GM19025 (cell line): ENCODE data around the gene RCVRN.

ENCODE experiments used
- ATAC-seq: cut with Tn5 transposase; IDR thresholded peaks from one replicate; pipeline ENCODE4 v1.9.1; 2021; ENCODE audit warnings: mild to moderate bottlenecking, low read depth, moderate library complexity; ENCODE audit not compliant: unreplicated experiment

The RCVRN gene

GRCh38 chr17:9859781-9860180 lies 45.3 kb downstream of the RCVRN start:
- no peak for ATAC-seq

GRCh38 chr17:9855036-9855435 lies 50.0 kb downstream of the RCVRN start:
- no peak for ATAC-seq

DNA sequence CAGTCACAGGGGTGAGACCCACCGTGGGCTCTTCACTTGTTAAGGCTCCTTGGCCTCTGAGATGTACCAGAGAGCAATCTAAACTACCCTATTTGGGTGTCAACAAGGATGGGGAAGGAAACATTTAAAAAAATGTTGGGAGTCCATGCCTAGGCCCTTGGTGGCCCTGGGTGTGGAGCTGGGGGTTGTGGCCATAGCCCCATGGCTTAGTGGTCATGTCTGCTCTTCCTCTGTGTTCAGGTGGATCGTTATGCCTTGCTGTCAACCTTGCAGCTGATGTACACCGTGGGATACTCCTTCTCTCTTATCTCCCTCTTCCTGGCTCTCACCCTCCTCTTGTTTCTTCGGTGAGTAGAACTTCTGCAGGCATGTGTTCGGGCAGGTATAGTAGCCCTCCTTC lies 50.8 kb downstream of the RCVRN start:
- ATAC-seq = no peak

- ATAC-seq = no peak
Observed at GRCh38 chr17:9850151-9850550, 54.9 kb downstream of the RCVRN start.
